Effector memory CD4-positive, alpha-beta T cell (primary cell): ENCODE measurements around the gene SLC25A22.

Source experiments
- DNase-seq, 3 donors: peaks; one replicate each; pipeline ENCODE4 v3.0.0-alpha.2; 2020
- H3K27ac ChIP-seq: 2 replicates; pipeline ENCODE4 v1.7.0; 2013; ENCODE audit warnings: mild to moderate bottlenecking, low read length, moderate library complexity; ENCODE audit not compliant: insufficient read depth, poor library complexity, severe bottlenecking
- H3K27me3 ChIP-seq: replicated peaks from 2 replicates; pipeline ENCODE4 v1.7.0; 2013; ENCODE audit warnings: mild to moderate bottlenecking, low read length; ENCODE audit not compliant: insufficient read depth, control insufficient read depth, poor library complexity, severe bottlenecking
- H3K36me3 ChIP-seq: 2 replicates; pipeline ENCODE4 v1.7.0; 2013; ENCODE audit warnings: mild to moderate bottlenecking, low read length, moderate library complexity; ENCODE audit not compliant: control insufficient read depth, insufficient read depth
- H3K4me1 ChIP-seq: 2 replicates; pipeline ENCODE4 v1.7.0; 2013; ENCODE audit warnings: low read length, mild to moderate bottlenecking; ENCODE audit not compliant: control insufficient read depth, insufficient read depth, poor library complexity, severe bottlenecking
- H3K4me3 ChIP-seq: 2 replicates; pipeline ENCODE4 v1.7.0; 2013; ENCODE audit warnings: low read length, low read depth, mild to moderate bottlenecking; ENCODE audit not compliant: insufficient read depth, poor library complexity, severe bottlenecking
- H3K9me3 ChIP-seq: 2 replicates; pipeline ENCODE4 v1.7.0; 2013; ENCODE audit warnings: mild to moderate bottlenecking, low read length, moderate library complexity; ENCODE audit not compliant: control insufficient read depth

The SLC25A22 gene

DNA sequence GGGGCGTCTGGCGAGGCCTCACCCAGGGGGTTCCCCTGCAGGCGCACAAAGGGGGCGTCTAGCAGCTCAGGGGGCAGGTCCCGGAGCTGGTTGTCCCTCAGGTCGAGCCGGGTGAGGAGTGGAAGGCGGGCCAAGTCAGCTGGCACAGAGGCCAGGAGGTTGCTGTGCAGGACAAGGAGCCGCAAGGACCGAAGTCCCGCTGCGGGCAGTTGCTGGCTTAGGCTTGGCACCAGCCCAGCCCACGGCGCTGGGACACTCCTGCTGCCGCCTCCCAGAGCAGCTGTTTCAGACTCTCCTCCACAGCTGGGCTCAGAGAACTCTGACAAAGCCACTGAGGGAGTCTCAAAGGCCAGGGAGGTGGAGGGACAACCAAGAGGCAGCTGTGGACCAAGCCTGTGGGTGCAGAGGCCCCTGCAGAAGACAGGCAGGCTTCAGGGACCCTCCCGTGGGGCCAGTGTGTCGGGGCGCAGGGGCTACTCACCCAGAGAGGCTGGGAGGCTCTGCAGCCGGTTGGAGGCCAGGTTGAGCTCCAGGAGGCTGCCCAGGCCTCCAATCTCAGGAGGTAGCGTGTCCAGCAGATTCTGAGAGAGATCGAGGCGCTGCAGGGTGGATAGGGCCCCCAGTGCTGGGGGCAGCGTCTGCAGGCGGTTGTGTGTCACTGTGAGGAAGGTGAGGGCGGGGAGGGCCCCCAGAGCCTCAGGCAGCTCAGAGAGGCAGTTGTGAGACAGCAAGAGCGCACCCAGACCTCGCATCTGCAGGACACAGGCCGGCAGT, 4.8 kb upstream of the SLC25A22 start:
- DNase-seq, result no peak
- H3K27me3 ChIP-seq, result no peaks in the 10 kb centered on the region
- H3K36me3 ChIP-seq, result peaks cover 13% of the 10 kb centered on the region
- peaks cover 15% of the 10 kb centered on the region for H3K4me1 ChIP-seq
- no peak overlapping the region for H3K4me3 ChIP-seq
- no peaks in the 10 kb centered on the region for H3K9me3 ChIP-seq
- no peak overlapping the region for H3K27ac ChIP-seq

- Histone ChIP-seq H3K27ac (no peak overlapping the region), H3K9me3 (no peaks in the 10 kb centered on the region), H3K27me3 (no peaks in the 10 kb centered on the region), H3K36me3 (peaks cover 13% of the 10 kb centered on the region), H3K4me3 (no peak overlapping the region), H3K4me1 (peaks cover 21% of the 10 kb centered on the region)
- no peak for DNase-seq
Measured at GRCh38 chr11:802018-802617, 4.0 kb upstream of the SLC25A22 start.

- Histone ChIP-seq H3K4me1 (peaks cover 30% of the 10 kb centered on the region), H3K27ac (no peak overlapping the region), H3K27me3 (no peaks in the 10 kb centered on the region), H3K36me3 (peaks cover 13% of the 10 kb centered on the region), H3K9me3 (no peaks in the 10 kb centered on the region), H3K4me3 (no peak overlapping the region)
- no peak for DNase-seq
Measured at GRCh38 chr11:801097-801780, 3.2 kb upstream of the SLC25A22 start.

DNA sequence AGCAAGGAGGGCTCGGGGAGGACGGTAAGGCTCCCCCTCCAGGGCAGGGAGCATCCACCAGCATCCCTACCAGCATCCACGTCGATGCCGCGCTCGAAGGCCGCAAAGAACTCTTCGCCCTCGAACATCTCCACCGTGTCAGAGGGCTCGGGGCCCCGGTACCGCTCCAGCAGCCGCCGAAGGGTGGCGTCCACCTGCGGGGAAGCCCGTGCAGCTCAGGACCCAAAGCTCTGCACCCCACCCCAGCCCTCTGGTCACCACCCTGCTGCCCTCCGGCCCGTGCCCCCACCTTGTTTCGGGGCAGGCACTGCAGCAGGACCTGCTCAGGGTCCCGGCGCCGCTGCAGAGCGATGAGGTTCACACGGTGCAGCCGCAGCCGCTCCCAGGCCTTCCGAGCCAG, 2.4 kb upstream of the SLC25A22 start:
- no peak for DNase-seq
- Histone ChIP-seq H3K27ac (no peak overlapping the region), H3K36me3 (peaks cover 13% of the 10 kb centered on the region), H3K9me3 (no peaks in the 10 kb centered on the region), H3K27me3 (no peaks in the 10 kb centered on the region), H3K4me3 (no peak overlapping the region), H3K4me1 (peaks cover 33% of the 10 kb centered on the region)

GRCh38 chr11:799641-800316, 1.7 kb upstream of the SLC25A22 start:
- Histone ChIP-seq H3K4me3 (no peak overlapping the region), H3K36me3 (peaks cover 13% of the 10 kb centered on the region), H3K27me3 (no peaks in the 10 kb centered on the region), H3K9me3 (no peaks in the 10 kb centered on the region), H3K27ac (no peak overlapping the region), H3K4me1 (peaks cover 34% of the 10 kb centered on the region)
- DNase-seq, result no peak

DNA sequence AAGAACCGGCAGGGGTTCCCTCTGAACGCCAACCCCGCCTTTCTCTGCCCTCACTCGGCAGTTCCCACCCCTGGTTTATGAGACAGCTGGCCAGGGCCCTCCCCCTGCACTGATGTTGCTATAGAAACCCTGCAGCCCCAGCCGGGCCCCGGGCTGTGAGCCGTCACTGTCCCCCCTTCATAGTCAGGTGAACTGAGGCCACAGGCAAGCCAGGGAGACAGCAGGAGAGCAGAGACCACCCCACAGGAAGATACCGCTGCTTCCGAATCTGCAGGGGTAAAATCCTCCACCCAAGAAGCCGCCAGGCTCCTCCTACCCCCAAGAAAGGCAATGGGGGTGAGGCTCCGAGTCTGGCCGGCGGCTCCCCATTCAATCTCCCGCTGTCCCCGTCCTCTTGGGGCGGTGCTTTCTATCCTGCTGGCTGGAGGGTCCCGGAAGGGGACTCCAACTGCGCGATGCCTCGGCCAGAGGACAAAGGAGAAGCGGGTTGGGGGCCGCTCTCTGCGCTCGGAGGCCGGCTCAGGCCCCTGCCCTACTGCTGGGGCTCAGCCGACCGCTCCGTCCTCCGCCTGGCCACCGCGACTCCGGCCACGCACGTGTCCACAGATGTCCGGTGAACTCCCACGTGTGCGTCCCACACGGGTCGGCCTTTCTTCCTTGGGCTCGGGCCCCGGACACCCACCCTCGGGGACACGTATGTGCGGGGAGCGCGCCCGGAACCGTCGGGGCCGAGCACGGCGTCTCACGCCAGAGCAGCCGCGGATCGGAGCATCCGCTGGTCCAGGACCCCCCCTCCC, 587 bp downstream of the SLC25A22 start:
- Histone ChIP-seq H3K27ac (peak overlapping the region; percentile 98), H3K4me3 (peak overlapping the region; percentile 91), H3K4me1 (peaks cover 29% of the 10 kb centered on the region), H3K27me3 (no peaks in the 10 kb centered on the region), H3K9me3 (no peaks in the 10 kb centered on the region), H3K36me3 (peaks cover 25% of the 10 kb centered on the region)
- DNase-seq, result peak; percentile 70 to 81 (median 74)

- H3K4me1 ChIP-seq, result peaks cover 29% of the 10 kb centered on the region
- H3K27ac ChIP-seq, result peak overlapping the region; percentile 98
- DNase-seq, result no peak
- no peaks in the 10 kb centered on the region for H3K9me3 ChIP-seq
- peaks cover 30% of the 10 kb centered on the region for H3K36me3 ChIP-seq
- peak overlapping the region; percentile 91 for H3K4me3 ChIP-seq
- H3K27me3 ChIP-seq, result no peaks in the 10 kb centered on the region
Measured at GRCh38 chr11:796565-797295, 1.4 kb downstream of the SLC25A22 start.

- H3K4me1 ChIP-seq, result peaks cover 29% of the 10 kb centered on the region
- H3K9me3 ChIP-seq, result no peaks in the 10 kb centered on the region
- H3K27me3 ChIP-seq, result no peaks in the 10 kb centered on the region
- peaks cover 31% of the 10 kb centered on the region for H3K36me3 ChIP-seq
- DNase-seq, result peak; percentile 62 to 71 (median 71)
- peak overlapping the region; percentile 98 for H3K27ac ChIP-seq
- peak overlapping the region; percentile 91 for H3K4me3 ChIP-seq
Measured at GRCh38 chr11:795634-796564, 2.2 kb downstream of the SLC25A22 start.
